HG03342 (cell line): ENCODE results near the gene KIAA0232.
"Not testable (repeated sequence)": the region's sequence is repeated elsewhere in the genome, so short reads cannot be mapped to it uniquely, and the experiment has no call there.

Experiments
- ATAC-seq: cut with Tn5 transposase; IDR thresholded peaks from one replicate; pipeline ENCODE4 v1.9.1; 2021; ENCODE audit warnings: mild to moderate bottlenecking, moderate library complexity; ENCODE audit not compliant: unreplicated experiment

KIAA0232 gene

GRCh38 chr4:6880691-6881090 lies 98.2 kb downstream of the KIAA0232 start:
- no peak for ATAC-seq

GRCh38 chr4:6881908-6882307 lies 99.4 kb downstream of the KIAA0232 start:
- no peak for ATAC-seq

GRCh38 chr4:6884341-6884870 lies 101.9 kb downstream of the KIAA0232 start:
- no peak for ATAC-seq

- ATAC-seq: no peak
These were observed 103.5 kb downstream of the KIAA0232 start for GRCh38 chr4:6885953-6886557.

- no peak for ATAC-seq
These were observed 104.4 kb downstream of the KIAA0232 start for GRCh38 chr4:6886886-6887285.

GRCh38 chr4:6887591-6888371 lies 105.3 kb downstream of the KIAA0232 start:
- no peak for ATAC-seq

GRCh38 chr4:6888506-6889071 lies 106.1 kb downstream of the KIAA0232 start:
- no peak for ATAC-seq

GRCh38 chr4:6889101-6889735 lies 106.7 kb downstream of the KIAA0232 start:
- no peak for ATAC-seq

GRCh38 chr4:6889736-6890324 lies 107.3 kb downstream of the KIAA0232 start:
- ATAC-seq: no peak

- ATAC-seq: no peak
These were observed 107.8 kb downstream of the KIAA0232 start for GRCh38 chr4:6890358-6890757.

GRCh38 chr4:6890971-6891370 lies 108.4 kb downstream of the KIAA0232 start:
- not testable (repeated sequence) for ATAC-seq

- ATAC-seq: no peak
These were observed 109.1 kb downstream of the KIAA0232 start for GRCh38 chr4:6891436-6892170.

- ATAC-seq: no peak
These were observed 109.8 kb downstream of the KIAA0232 start for GRCh38 chr4:6892190-6892908.

GRCh38 chr4:6892909-6893202 lies 110.3 kb downstream of the KIAA0232 start:
- no peak for ATAC-seq

- ATAC-seq: no peak
These were observed 111.0 kb downstream of the KIAA0232 start for GRCh38 chr4:6893449-6894085.

GRCh38 chr4:6894086-6894478 lies 111.6 kb downstream of the KIAA0232 start:
- no peak for ATAC-seq

- no peak for ATAC-seq
These were observed 112.3 kb downstream of the KIAA0232 start for GRCh38 chr4:6894528-6895498.

GRCh38 chr4:6896035-6896434 lies 113.5 kb downstream of the KIAA0232 start:
- ATAC-seq: no peak
